Activated CD4-positive, alpha-beta T cell treated with anti-CD3 and anti-CD28 coated beads, Interleukin-2, Interleukin-6, amounts not matched to agents 100 ng/mL and 50 ng/mL, durations not matched to agents 16 hours and 8 hours (primary cell): ENCODE measurements around the gene ACTR1A.
"Not testable (repeated sequence)": the region's sequence is repeated elsewhere in the genome, so short reads cannot be mapped to it uniquely, and the experiment has no call there.

ENCODE experiments used
- DNase-seq: peaks from one replicate; pipeline ENCODE4 v3.0.0-alpha.2; 2020

The ACTR1A gene

GRCh38 chr10:102480396-102480795 lies 22.1 kb downstream of the ACTR1A start:
- no peak for DNase-seq

- DNase-seq, result no peak
These were observed 22.9 kb downstream of the ACTR1A start for GRCh38 chr10:102479651-102480050.

GRCh38 chr10:102476466-102477141 lies 25.9 kb downstream of the ACTR1A start:
- DNase-seq, result no peak

GRCh38 chr10:102475451-102476040 lies 27.0 kb downstream of the ACTR1A start:
- DNase-seq, result no peak

GRCh38 chr10:102473445-102474331 lies 28.8 kb downstream of the ACTR1A start:
- no peak for DNase-seq

GRCh38 chr10:102470579-102471546 lies 31.6 kb downstream of the ACTR1A start:
- DNase-seq, result no peak

- no peak for DNase-seq
These were observed 33.8 kb downstream of the ACTR1A start for GRCh38 chr10:102468683-102469082.

- DNase-seq, result no peak
These were observed 34.5 kb downstream of the ACTR1A start for GRCh38 chr10:102467971-102468438.

- DNase-seq, result no peak
These were observed 35.2 kb downstream of the ACTR1A start for GRCh38 chr10:102467318-102467717.

GRCh38 chr10:102465466-102465865 lies 37.0 kb downstream of the ACTR1A start:
- no peak for DNase-seq

GRCh38 chr10:102463983-102464382 lies 38.5 kb downstream of the ACTR1A start:
- no peak for DNase-seq

GRCh38 chr10:102462512-102463054 lies 39.9 kb downstream of the ACTR1A start:
- no peak for DNase-seq

GRCh38 chr10:102461187-102462054 lies 41.1 kb downstream of the ACTR1A start:
- DNase-seq, result peak; percentile 96

GRCh38 chr10:102460836-102461186 lies 41.7 kb downstream of the ACTR1A start:
- no peak for DNase-seq

- DNase-seq, result no peak
These were observed 43.9 kb downstream of the ACTR1A start for GRCh38 chr10:102458656-102459055.

- no peak for DNase-seq
These were observed 44.8 kb downstream of the ACTR1A start for GRCh38 chr10:102457591-102458150.

- no peak for DNase-seq
These were observed 46.5 kb downstream of the ACTR1A start for GRCh38 chr10:102455893-102456471.

GRCh38 chr10:102454662-102455487 lies 47.6 kb downstream of the ACTR1A start:
- DNase-seq, result not testable (repeated sequence)

GRCh38 chr10:102453502-102453901 lies 49.0 kb downstream of the ACTR1A start:
- DNase-seq, result no peak
